Measurements from ENCODE around the gene ATP2C2.

ATP2C2 gene

DNA sequence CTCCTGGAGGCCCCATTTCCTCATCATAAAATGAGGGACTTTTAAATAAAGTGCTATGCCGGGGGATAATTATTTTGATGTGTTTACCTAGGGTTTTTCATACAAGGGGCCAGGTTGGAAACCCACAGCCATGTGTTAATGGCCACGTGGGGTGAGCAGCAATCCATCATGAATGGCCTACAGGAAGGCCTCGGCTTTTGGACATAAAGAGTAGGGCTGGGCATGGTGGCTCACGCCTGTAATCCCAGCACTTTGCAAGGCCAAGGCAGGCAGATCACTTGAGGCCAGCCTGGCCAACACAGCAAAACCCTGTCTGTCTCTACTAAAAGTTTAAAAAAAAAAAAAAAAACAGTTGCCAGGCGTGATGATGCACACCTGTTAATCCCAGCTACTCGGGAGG, 95.8 kb downstream of the ATP2C2 start:
- no peaks in the 10 kb centered on the region for H3K4me1 ChIP-seq (ENCODE audit: insufficient read depth, low read length, severe bottlenecking)
- H2AFZ ChIP-seq (ENCODE audit: low read length) = no peak overlapping the region
- no peaks in the 10 kb centered on the region for H4K20me1 ChIP-seq (ENCODE audit: insufficient read depth, low read length)
- H3K9ac ChIP-seq (ENCODE audit: low read length) = no peak overlapping the region
- H3K4me2 ChIP-seq (ENCODE audit: low read length) = no peak overlapping the region
- H3K27me3 ChIP-seq (ENCODE audit: insufficient read depth, low read length) = no peaks in the 10 kb centered on the region
- no peak overlapping the region for H3K27ac ChIP-seq (ENCODE audit: low read depth, low read length, poor library complexity, severe bottlenecking)
- no peaks in the 10 kb centered on the region for H3K9me2 ChIP-seq (ENCODE audit: low read depth, low read length)
- H3K9me3 ChIP-seq (ENCODE audit: low read length) = no peaks in the 10 kb centered on the region
- TF ChIP-seq, protein P1, sequence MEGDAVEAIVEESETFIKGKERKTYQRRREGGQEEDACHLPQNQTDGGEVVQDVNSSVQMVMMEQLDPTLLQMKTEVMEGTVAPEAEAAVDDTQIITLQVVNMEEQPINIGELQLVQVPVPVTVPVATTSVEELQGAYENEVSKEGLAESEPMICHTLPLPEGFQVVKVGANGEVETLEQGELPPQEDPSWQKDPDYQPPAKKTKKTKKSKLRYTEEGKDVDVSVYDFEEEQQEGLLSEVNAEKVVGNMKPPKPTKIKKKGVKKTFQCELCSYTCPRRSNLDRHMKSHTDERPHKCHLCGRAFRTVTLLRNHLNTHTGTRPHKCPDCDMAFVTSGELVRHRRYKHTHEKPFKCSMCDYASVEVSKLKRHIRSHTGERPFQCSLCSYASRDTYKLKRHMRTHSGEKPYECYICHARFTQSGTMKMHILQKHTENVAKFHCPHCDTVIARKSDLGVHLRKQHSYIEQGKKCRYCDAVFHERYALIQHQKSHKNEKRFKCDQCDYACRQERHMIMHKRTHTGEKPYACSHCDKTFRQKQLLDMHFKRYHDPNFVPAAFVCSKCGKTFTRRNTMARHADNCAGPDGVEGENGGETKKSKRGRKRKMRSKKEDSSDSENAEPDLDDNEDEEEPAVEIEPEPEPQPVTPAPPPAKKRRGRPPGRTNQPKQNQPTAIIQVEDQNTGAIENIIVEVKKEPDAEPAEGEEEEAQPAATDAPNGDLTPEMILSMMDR (IDR thresholded peaks at IDR 0.05; ENCODE audit: low read length) = no peak
- no peak for TF ChIP-seq EZH2 (IDR thresholded peaks at IDR 0.05; ENCODE audit: borderline replicate concordance, low read length)
- no peaks in the 10 kb centered on the region; the same call in 1 of the 2 replicates for H3K36me3 ChIP-seq (ENCODE audit: insufficient read depth, low read length)
- no peaks in the 10 kb centered on the region for H3K79me2 ChIP-seq (ENCODE audit: insufficient read depth, low read length)
- H3K4me3 ChIP-seq (ENCODE audit: low read depth, low read length, poor library complexity, severe bottlenecking) = no peak overlapping the region
- H3F3A ChIP-seq (ENCODE audit: insufficient read depth, low read length) = no peaks in the 10 kb centered on the region

DNA sequence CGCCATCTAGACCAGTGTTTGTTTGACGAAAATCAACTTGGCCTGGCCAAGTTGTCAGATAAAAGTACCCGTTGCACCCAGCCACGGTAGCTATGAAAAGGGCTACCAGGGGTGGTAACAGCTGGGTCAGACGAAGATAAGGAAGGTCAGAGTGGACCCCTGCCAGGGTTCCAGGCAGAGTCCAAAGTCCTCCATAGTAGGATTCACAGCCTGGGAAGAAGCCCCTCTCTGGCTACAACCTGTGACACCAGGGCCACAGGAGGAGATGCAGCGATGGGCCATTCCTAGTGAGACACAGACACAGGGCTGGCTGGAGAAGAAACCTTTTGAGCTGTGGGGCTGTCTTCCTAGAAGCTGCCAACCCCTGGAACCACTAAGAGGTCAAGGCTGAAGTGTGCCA, 96.8 kb downstream of the ATP2C2 start:
- Histone ChIP-seq H3K4me2 (ENCODE audit: low read length) (no peak overlapping the region), H2AFZ (ENCODE audit: low read length) (no peak overlapping the region), H3K36me3 (ENCODE audit: insufficient read depth, low read length) (no peaks in the 10 kb centered on the region; the same call in 1 of the 2 replicates), H3K9me3 (ENCODE audit: low read length) (no peaks in the 10 kb centered on the region), H3K79me2 (ENCODE audit: insufficient read depth, low read length) (no peaks in the 10 kb centered on the region), H3K4me1 (ENCODE audit: insufficient read depth, low read length, severe bottlenecking) (no peaks in the 10 kb centered on the region), H4K20me1 (ENCODE audit: insufficient read depth, low read length) (no peaks in the 10 kb centered on the region), H3K27ac (ENCODE audit: low read depth, low read length, poor library complexity, severe bottlenecking) (no peak overlapping the region), H3K4me3 (ENCODE audit: low read depth, low read length, poor library complexity, severe bottlenecking) (no peak overlapping the region), H3F3A (ENCODE audit: insufficient read depth, low read length) (no peaks in the 10 kb centered on the region), H3K9me2 (ENCODE audit: low read depth, low read length) (no peaks in the 10 kb centered on the region), H3K27me3 (ENCODE audit: insufficient read depth, low read length) (no peaks in the 10 kb centered on the region), H3K9ac (ENCODE audit: low read length) (no peak overlapping the region)
- TF ChIP-seq, protein P1 (IDR thresholded peaks at IDR 0.05; ENCODE audit: low read length) = no peak; the same call in 1 of the 2 replicates
- TF ChIP-seq EZH2 (IDR thresholded peaks at IDR 0.05; ENCODE audit: borderline replicate concordance, low read length) = no peak

DNA sequence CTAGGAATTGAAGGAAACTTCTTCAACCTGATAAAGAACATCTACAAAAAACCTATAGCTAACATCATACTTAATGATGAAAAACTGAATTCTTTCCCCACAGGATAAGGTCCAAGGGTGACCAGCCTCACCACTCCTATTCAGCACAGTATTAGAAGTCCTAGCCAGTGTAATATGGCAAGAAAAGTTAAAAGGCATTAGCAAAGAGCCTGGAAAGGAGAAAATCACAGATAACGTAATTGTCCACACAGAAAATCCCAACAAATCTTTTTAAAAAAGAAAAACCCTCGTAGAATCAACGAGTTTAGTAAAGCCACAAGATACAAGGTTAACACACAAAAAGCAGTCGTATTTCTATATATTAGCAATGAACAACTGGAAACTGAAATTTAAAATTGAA, 98.4 kb downstream of the ATP2C2 start:
- Histone ChIP-seq H3K9ac (ENCODE audit: low read length) (no peak overlapping the region), H3K9me2 (ENCODE audit: low read depth, low read length) (no peaks in the 10 kb centered on the region), H3K27me3 (ENCODE audit: insufficient read depth, low read length) (no peaks in the 10 kb centered on the region), H3K4me3 (ENCODE audit: low read depth, low read length, poor library complexity, severe bottlenecking) (no peak overlapping the region), H4K20me1 (ENCODE audit: insufficient read depth, low read length) (no peaks in the 10 kb centered on the region), H3K27ac (ENCODE audit: low read depth, low read length, poor library complexity, severe bottlenecking) (no peak overlapping the region), H3K36me3 (ENCODE audit: insufficient read depth, low read length) (no peaks in the 10 kb centered on the region; the same call in 1 of the 2 replicates), H3K9me3 (ENCODE audit: low read length) (no peaks in the 10 kb centered on the region), H3K4me1 (ENCODE audit: insufficient read depth, low read length, severe bottlenecking) (no peaks in the 10 kb centered on the region), H2AFZ (ENCODE audit: low read length) (no peak overlapping the region), H3K4me2 (ENCODE audit: low read length) (no peak overlapping the region), H3K79me2 (ENCODE audit: insufficient read depth, low read length) (no peaks in the 10 kb centered on the region), H3F3A (ENCODE audit: insufficient read depth, low read length) (no peaks in the 10 kb centered on the region)
- TF ChIP-seq, protein P1 (IDR thresholded peaks at IDR 0.05; ENCODE audit: low read length) = no peak
- no peak for TF ChIP-seq EZH2 (IDR thresholded peaks at IDR 0.05; ENCODE audit: borderline replicate concordance, low read length)

All from OCI-LY1 (cell line).